NCI-H1105 (cell line): ENCODE results near the gene ZMYND11.

ENCODE experiments used
- DNase-seq: peaks from one replicate; lab custom pipeline; 2025; lab: John Stamatoyannopoulos, UW

ZMYND11 gene

DNA sequence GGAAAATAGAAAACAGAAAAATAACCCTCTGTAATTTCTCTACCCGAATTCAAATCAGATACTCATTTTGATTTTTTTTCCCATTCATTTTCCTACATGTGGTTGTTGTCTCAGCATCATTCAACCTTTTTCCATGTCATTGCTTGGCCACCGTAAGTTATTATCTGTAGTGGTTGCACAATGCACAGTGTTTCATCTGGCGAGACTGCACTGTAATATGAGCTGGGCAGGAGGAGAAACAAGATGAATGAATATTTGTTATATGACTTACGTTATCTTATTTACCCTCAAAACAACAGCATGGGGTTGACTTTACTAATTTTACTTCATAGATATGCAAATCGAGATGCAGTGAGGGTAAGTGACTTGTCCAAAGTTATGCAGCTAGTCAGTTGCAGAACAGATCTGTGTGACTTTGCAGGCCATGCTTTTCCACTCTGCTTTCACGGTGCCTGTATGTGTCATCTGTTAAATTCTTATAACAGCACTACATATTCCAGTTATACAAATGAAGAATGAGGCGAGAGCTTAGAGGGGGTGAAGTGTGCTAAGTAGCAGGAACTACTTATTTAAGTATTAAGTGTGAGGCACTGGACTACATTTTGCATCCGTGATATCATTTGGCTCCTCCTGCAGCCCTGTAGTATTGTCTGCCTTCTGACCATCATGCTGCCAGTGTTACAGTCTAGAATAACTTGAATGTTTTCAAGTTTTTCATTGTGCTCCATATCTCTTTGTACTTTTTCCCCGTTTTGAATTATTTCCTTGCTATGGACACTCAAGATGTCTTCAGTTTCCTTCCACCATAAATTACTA, 56.7 kb downstream of the ZMYND11 start:
- no peak for DNase-seq

DNA sequence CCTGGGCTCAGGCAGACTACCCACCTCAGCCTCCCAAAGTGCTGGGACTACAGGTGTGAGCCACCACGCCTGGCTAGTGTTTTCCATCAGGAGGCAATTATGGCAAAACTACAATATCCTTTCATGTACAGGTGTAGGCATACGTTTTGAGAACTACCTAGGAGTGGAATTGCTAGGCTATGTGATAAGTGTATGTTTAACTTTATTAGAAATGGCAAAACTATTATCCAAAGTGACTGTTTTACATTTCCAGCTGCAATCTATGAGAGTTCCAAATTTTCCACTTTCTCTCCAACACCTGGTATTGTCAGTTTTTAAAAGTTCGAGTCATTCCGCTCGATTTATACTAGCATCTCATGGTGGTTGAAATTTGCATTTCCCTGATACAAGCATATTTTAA, 59.0 kb downstream of the ZMYND11 start:
- no peak for DNase-seq

DNA sequence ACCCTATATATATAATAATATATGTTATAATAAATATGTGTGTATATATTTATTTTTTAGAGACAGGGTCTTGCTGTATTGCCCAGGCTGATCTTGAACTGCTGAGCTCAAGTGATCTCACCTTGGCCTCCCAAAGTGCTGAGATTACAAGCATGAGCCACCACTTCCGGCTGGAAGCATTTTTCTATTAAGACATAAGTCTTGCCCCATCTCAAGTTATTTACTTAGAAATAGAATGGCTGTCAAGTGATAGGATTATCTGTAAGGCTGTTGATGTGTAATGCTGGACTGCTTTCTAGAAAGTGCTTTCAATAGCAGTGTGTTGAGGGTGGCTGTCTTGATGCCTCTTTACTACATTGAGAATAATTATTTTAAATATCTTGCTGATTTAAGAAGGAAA, 65.2 kb downstream of the ZMYND11 start:
- DNase-seq = no peak

DNA sequence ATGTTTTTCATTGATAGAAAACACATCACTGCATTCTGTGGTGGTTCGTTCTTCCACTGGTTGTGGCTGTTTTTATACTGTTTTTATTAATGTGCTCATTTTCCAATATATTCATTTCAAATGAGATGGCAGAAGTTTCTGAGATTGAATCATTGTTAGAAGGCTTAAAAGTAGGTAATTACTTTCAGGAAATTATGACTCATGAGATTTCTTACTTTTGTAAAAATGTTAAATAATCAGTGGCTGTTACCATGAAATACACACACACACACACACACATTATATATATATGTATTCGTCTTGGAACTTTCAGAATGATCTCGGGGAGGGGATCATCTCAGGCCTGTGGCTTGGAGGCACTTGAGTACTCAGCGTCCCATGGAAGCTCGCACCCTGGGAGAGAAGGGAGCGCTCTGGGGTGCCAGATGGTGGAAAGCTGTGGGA, 66.1 kb downstream of the ZMYND11 start:
- no peak for DNase-seq

DNA sequence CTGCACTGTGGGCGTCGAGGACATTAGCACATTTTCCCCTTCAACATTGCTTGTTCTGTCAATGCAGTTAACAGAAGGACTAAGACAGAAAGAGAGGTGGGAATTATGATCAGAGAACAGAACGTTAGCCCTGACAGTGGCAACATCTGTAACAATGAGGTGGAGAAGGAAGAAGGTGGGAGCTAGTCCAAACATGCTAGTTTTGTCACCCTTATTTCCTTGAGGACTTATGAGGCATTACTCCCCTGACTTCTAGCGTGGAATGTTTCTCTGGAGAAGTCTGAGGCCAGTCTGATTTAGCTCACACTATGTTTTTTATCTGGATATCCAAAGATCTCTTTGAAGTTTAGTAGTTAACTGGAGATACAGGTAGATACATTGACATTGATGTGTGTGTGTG, 73.4 kb downstream of the ZMYND11 start:
- DNase-seq = no peak

DNA sequence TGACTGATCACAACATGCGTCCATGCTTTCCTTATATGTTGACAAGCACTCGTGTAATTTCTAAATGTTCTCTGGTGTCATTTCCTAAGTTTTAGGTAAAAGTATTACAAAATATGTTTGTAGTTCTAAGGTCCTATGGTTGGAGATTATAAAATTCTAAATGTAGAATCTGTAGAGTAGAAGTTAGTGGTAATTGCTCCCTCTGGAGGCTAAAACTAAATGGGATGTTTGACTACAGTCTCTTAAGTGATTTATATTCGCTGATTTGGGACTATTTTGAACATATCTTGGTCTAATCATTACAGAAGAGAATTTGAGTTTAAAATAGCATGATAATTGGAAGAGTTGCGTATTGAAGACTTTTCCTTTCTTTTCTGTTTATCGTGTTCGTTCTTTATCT, 74.1 kb downstream of the ZMYND11 start:
- DNase-seq = no peak

DNA sequence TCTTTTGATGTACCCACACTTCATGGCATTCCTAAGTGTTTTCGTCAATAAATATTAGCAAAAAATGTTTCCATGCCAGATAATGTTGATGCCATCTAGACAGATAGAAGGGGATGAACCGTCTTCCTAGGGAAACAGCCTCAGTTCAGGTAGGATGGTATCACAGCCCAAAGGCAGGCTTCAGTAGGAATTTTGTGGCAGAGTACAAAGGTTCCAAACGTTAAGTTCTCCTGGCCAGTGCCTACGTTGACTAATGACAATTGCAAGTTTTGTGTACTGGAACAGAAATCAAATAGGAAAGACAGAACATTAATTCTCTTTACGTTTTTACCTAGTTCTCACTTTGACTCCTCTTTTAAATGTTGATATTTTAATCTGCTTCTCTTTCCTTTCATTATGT, 75.0 kb downstream of the ZMYND11 start:
- DNase-seq = no peak

DNA sequence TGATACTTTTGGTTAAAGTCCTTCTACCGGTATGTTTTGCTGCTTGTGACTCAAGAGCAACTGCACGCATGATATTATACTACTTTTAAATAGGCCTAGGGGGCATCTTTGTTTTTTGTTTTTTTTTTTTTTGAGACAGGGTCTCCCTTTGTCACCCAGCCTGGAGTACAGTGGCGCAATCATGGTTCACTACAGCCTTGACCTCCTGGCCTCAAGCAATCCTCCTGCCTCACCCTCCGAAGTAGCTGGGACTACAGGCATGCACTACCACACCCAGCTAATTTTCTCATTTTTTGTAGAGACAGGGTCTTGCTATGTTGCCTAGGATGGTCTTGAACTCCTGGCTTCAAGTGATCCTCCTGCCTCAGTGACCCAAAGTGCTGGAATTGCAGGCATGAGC, 80.2 kb downstream of the ZMYND11 start:
- no peak for DNase-seq

DNA sequence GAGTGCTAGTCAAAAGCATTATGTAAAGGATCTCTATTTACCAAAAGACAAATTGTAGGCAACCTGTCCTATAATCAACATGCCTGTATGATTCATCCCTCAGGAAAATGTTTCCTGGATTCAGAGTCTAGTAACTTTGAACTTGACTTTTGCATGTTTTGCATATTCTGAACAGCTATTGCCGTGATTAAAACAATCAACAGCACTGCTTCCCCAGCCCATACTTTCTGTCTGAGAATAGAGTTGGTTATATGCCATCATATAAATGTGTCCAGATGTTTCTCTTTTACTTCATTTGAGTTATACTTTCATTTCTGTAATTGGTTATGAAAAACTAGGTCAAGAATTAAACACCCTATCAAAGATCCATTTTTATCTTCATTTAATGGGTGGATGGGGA, 83.5 kb downstream of the ZMYND11 start:
- DNase-seq = no peak

DNA sequence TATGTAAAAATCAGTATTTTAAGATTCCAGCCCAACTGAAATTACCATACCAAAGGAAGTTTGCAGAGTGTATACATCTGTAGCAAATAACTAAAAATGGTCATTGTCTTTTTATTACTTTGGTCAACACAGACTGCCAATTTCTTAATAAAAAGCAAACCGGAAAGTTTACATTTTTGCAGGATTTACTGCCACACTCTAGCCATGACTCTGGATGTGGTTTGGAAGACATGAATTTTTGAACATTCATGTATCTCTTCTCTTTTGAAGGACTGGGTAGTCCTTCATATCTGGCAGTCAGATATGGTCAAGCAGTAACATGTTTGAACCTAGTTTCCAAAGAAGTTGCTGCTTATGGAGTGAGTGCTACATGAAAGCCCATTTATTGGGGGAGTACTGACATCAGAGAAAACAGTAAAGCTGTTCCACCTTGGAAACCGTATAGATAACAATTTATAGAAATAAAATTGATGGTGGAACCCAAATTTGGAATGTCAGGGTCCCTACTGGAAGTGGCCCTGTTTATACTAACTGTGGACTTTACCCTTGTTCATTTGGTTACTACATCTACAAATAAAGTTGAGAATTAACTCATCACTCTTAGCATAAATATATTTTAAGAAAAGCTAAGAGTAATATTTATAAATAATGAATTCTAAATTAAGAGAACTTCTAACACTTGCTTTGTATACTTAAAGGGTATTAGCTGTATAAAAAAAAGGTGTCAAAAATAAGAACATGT, 84.6 kb downstream of the ZMYND11 start:
- no peak for DNase-seq

DNA sequence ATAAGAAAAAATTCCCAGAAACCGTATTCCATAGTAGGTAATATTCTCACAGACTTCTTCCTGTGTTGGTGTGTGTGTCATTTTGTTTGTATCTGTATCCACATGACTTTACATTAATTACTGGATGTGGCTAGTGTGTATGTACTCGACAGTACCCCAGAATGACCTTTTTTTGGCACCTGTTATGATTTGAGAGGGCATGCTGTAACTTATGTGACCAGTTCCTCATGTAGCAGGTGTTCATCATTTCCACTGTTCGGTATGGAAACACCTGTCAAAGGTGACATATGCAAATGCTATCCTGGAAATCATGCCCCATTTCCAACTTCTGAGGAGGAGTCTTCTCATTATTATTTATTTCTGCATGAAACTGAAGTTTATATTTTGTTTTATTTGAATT, 89.3 kb downstream of the ZMYND11 start:
- DNase-seq = peak; percentile 37

DNA sequence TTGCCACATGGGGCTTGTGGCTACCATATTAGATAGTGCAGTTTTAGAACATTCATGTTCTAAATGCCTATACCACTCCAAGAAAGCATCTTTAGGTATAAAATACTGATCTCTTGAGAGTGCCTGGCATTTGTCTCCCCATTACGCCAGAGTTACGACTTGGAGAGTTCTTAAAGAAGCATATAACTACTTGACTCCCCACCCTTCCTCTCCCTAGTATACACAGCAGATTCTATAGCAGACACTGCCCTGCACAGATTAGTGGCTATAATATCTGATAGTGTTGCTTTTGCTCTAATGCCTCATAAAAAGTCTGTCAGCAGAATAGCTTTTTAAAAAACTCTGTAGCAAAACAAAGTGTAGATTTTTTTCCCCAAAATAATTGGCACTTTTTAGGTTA, 90.8 kb downstream of the ZMYND11 start:
- DNase-seq = no peak

DNA sequence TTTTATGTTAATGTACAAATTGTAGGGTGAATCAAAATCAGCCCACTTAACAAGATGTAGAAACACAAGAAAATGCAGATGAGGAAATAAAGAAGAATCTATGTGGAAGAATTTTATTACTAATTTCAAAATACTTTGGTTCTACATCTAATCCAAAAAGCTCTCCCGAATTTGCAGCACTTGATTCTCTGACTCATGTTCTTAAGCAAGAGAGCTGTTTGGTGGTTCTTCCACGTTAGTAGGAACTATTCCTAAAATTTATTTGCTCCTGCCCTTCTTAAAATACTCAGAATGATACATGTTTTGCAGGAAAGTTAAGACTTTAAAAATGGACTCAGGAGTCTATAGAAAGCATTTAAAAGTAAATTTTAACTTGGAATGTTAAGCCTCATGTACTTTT, 91.8 kb downstream of the ZMYND11 start:
- DNase-seq = no peak

DNA sequence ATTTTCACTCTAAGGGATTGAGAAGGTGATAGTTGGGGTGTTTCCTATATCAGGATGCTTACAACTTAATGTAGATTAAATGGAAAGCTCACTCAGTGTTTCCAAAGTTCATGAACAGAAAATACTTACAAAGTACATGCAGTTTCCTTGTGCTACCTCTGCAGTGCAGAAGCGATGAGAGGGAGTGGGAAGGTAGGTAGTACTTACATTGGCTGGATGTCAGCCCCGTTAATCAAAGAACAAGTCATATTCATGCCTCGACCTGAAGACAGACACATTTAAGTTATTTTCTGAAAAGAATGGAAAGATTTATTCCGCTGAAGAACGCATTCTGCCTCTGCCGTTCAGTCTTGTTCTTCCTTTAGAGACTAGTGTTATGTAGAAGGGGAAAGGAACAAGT, 93.1 kb downstream of the ZMYND11 start:
- no peak for DNase-seq

DNA sequence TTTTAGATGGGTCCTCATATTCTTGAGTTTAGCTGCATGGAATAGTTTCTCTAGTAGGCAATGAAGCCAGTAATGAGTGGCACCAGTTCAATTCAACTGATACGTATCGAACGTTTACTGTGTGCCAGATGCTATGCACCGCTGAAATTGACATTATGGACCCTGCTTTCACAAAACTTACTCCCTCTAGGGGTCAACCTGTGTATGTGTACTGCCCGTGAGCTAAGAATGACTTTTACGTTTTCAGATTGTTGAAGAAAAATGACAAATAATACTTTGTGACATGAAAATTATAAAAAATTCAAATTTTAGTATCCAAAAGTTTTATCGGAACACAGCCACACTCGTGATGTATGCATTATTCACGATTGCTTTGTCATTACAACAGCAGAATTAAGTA, 95.5 kb downstream of the ZMYND11 start:
- DNase-seq = no peak

DNA sequence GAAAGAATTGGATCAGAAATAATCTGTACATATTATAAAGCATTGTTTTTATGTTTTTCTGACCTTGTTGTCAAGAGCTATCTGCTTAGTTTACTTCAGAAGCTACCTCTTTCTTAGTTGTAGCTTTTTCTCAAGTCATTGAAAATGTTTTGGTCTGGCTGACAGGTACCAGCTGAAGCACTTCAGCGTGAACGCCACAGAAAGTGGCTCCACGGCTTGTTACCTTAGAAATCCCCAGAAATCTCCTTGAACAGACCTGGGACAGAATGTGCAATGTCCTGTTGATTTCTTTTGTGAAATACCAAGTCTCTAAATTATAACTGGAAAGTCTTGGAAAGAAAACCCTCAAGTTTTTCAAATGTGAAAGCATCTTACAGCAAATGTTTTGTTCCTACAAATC, 96.8 kb downstream of the ZMYND11 start:
- DNase-seq = no peak

DNA sequence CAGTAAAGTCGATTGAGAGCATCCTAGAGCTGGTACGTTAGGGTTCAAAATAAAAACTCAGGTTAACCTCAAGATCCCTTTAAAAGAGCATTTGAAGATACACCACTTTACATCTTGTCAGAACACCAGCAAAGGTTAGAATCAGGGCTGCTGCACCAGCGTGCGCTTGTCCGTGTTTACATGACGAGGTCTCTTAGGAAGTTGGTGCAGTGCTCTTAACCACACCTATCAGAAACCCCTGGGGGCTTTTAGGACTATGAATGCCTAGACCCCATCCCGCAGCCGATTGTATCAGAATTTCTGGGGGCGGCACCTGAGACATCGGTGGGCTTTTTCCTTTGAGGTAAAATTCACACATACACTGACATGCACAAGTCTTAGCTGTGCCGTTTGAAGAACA, 97.6 kb downstream of the ZMYND11 start:
- DNase-seq = no peak

DNA sequence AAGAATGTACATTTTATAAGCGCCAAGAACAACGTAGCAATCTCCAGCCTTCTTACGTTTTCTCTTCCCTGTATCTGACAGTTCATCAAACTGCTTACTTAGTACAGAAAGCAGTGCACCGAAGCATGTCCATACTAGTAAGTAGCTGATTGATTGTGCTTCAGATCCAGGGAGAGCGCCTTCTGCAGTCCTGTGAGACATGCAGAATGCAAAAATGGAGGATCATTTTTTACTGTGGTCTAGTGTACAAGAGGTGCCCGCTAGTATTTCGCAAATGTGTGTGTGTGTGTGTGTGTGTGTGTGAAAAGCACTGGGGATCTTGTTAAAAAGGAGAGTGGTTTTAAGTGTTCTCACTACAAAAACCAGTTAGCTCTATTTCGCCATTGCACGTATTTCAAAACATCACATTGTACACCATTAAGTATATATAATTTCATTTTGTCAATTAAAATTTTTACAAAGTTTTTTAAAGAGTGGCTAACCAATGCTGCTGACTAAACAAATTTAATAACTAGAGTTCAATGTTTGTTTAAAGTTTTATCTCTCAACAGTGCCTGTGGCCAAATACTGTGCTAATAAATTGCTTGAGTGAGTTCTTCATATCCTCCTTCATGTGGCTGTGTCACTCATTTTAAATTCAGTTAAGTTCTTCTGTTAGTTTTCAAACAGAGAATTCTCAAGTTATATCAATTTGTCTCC, 99.6 kb downstream of the ZMYND11 start:
- no peak for DNase-seq

DNA sequence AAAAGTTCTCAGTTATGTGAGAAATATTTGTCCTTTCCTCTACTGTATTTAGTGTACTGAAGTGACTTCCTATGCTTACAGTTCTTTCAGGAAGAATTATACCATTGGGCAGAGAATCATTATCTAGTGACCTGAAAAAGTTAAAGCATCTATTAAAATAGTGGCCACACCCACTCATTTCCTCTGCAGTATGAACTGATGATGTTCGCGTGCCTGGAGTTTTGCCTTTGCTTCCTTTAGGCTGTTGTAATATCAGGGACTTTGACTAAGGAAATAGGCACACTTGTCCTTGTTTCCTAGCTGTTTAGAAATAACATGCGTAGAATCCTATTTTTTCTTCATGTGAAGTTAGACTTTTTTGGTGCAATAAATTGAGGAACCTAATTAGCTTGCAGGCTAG, 100.7 kb downstream of the ZMYND11 start:
- no peak for DNase-seq

DNA sequence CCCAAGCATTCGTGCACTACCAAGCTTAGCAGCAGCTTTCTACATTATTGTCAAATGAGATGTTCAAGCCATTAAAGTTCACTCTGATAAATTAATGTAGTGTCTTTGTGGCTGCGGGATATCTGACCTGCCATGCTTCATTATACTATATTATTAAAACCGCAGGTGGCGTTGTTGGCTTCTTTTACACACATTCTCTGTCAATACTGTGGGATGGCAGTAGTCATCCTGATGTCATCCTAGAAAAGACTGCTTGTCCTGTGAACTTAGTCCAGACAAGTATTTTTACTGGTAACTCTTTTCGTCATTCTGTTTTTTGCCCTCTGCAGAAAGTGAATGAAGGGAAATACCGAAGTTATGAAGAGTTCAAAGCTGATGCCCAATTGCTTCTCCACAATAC, 103.9 kb downstream of the ZMYND11 start:
- no peak for DNase-seq

DNA sequence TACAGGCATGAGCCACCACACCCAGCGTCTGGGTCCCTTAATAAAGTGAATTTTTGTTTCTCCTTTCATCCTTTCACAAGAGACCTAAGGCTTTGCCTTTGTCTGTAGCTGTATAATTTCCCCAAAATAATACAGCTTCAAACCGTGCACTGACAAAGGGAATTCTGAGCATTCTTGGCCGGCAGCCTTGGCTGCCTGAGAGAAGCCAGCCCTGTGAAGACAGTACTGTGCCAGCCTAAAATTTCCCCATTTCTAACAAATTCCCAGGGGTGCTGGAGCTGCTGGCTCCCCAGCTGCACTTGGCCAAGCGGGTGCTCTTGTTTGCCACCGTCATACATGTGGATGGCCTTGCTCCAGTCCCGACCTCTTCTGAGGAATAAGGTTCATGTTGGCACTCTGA, 106.2 kb downstream of the ZMYND11 start:
- no peak for DNase-seq

DNA sequence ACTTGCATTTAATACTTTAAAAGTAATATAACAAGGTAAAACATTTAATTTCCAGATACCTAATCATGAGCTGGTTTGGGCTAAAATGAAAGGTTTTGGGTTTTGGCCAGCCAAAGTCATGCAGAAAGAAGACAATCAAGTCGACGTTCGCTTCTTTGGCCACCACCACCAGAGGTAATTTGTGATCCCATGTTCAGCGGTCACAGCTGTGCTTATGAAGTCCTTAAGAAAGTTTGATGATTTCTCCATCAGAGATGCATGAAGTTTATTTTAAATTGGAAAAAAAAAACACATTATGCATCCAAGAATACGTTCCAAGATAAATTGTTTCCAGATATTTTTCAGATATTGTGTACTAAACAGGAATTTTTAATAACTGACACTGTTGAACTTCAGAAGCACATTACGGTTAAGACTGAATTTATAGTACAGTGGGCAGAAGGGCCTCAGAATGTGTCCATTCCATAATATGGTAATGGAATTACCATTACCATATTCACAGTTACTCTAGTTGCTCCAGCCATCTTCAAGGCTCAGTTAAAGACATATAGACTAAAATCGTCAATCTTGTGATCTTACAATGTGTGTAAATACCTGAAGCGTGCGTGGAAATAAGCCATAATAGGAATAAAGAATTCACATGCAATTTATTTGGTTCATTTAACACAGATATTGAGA, 106.8 kb downstream of the ZMYND11 start:
- DNase-seq = no peak
